ENCODE data around the gene ZNF785.
"Not testable (repeated sequence)": the region's sequence is repeated elsewhere in the genome, so short reads cannot be mapped to it uniquely, and the experiment has no call there.

Gene ZNF785

DNA sequence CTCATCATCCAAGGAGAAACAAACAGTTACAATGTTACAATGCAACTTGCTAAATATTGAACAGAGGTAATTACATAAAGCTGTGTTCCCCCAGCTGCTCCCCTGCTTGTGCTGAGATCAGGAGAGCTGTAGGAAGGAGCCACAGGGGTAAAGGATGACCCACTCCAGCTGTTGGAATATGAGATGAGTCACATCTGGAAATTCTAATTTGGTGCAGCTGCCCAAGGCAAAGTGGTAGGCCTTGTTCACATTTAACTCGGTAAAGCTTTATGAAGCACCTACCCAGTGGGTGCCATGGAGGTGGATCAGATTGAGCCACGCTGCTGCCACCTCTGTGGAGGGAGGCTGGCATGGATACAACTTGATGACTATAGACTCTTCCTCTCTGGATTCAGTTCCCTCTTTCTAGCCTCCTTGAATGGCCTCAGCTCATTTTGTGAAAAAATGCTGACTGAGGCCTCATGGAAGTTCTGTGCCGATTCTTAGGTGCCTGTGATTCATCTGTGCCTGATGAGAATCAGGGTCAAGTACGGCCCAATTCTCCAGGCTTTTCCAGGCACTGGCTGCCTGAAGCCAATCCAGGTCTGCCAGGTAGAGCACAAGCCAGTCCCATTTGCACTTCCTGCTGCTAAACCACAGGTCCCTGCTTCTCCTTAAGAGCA lies 17.2 kb upstream of the ZNF785 start:
- DNase-seq (ENCODE audit: extremely low read depth in 1 of 2, low read depth in 1 of 2): no peak

- no peak for DNase-seq (ENCODE audit: extremely low read depth in 1 of 2, low read depth in 1 of 2)
Measured at GRCh38 chr16:30601966-30602365, 16.5 kb upstream of the ZNF785 start.

GRCh38 chr16:30600929-30601328 lies 15.4 kb upstream of the ZNF785 start:
- no peak for DNase-seq (ENCODE audit: extremely low read depth in 1 of 2, low read depth in 1 of 2)

GRCh38 chr16:30600215-30600614 lies 14.7 kb upstream of the ZNF785 start:
- DNase-seq (ENCODE audit: extremely low read depth in 1 of 2, low read depth in 1 of 2): no peak

DNA sequence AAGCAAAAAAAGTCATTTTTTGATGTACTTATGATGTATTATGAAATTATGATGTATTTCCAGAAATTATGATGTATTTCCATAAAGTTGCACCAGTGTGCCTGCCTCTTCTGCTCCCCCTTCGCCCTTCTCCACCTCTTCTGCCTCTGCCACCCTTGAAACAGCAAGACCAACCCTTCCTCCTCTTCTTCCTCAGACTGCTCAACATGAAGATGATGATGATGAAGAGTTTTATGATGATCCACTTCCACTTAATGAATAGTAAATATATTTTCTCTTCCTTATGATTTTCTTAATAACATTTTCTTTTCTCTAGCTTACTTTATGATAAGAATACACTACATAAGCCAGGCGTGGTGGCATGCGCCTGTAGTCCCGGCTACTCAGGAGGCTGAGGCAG lies 7.4 kb upstream of the ZNF785 start:
- no peak for DNase-seq (ENCODE audit: extremely low read depth in 1 of 2, low read depth in 1 of 2)

- DNase-seq (ENCODE audit: extremely low read depth in 1 of 2, low read depth in 1 of 2): not testable (repeated sequence)
Measured at GRCh38 chr16:30590869-30591268, 5.4 kb upstream of the ZNF785 start.

DNA sequence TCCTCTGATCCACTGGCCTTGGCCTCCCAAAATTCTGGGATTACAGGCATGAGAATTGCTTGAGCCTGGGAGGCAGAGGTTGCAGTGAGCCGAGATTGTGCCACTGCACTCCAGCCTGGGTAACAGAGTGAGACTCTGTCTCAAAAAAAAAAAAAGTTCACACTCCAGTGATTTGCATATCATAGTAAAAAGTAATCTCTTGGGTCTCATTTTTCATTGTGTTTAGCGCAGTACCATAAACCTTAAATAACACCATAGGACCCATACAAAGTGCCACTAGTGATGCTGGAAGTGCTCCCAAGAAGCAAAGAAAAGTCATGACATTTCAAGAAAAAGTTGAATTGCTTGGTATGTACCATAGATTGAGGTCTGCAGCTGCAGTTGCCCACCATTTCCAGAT lies 4.1 kb upstream of the ZNF785 start:
- DNase-seq (ENCODE audit: extremely low read depth in 1 of 2, low read depth in 1 of 2): not testable (repeated sequence)

GRCh38 chr16:30588651-30589050 lies 3.2 kb upstream of the ZNF785 start:
- DNase-seq (ENCODE audit: extremely low read depth in 1 of 2, low read depth in 1 of 2): no peak

GRCh38 chr16:30585022-30585399 lies 486 bp downstream of the ZNF785 start:
- no peak for DNase-seq (ENCODE audit: extremely low read depth in 1 of 2, low read depth in 1 of 2)

DNA sequence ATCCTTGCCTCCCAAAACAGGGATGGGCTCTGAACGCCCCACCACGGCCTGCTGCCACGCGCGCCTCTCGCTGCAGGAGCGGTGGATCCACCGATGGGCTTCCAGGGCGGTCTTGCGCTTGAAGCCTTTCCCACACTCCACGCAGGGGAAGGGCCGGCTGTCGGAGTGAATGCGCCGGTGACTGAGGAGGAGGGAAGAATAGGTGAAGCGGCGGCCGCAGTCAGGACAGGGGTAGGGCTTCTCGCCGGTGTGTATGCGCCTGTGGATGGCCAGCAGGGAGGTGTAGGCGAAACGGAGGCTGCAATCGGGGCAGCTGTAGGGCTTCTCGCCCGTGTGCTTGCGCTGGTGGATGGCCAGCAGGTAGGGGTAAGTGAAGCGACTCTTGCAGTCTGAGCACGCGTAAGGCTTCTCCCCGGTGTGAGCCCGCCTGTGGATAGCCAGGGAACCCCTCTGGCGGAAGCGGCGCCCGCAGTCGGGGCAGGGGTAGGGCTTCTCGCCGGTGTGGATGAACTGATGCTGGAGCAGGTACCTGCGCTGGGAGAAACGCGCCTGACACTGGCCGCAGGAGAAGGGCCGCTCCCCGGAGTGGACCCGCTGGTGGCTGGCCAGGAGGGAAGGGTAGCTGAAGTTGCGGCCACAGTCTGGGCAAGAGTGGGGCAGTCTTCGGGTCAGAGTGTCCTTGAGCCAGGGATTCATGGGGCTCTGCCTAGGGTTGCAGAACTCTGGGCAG lies 2.7 kb downstream of the ZNF785 start:
- no peak for DNase-seq (ENCODE audit: extremely low read depth in 1 of 2, low read depth in 1 of 2)

GRCh38 chr16:30581457-30581856 lies 4.0 kb downstream of the ZNF785 start:
- no peak for DNase-seq (ENCODE audit: extremely low read depth in 1 of 2, low read depth in 1 of 2)

DNA sequence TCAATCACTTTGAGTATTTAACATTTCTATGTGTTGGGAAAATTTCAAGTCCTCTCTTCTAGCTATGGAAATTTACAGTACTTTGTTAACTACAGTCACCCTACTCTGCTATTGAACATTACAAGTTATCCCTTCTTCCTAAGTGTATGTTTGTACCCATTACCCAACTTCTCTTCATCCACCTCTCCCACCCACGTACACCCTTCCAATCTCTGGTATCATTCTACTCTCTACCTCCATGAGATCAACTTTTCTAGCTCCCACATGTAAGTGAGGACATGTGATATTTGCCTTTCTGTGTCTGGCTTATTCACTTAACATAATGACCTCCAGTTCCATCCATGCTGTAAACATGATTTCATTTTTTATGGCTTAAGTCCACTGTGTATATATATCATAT lies 10.8 kb downstream of the ZNF785 start:
- DNase-seq (ENCODE audit: extremely low read depth in 1 of 2, low read depth in 1 of 2): no peak

GRCh38 chr16:30571445-30572322 lies 13.8 kb downstream of the ZNF785 start, which contains the start of gene ZNF688:
ZNF688 (minus strand) TSS chr16:30571714; CDS start chr16:30571629, 85 bp downstream.
- peak; percentile 75 to 91 for DNase-seq (ENCODE audit: extremely low read depth in 1 of 2, low read depth in 1 of 2)

DNA sequence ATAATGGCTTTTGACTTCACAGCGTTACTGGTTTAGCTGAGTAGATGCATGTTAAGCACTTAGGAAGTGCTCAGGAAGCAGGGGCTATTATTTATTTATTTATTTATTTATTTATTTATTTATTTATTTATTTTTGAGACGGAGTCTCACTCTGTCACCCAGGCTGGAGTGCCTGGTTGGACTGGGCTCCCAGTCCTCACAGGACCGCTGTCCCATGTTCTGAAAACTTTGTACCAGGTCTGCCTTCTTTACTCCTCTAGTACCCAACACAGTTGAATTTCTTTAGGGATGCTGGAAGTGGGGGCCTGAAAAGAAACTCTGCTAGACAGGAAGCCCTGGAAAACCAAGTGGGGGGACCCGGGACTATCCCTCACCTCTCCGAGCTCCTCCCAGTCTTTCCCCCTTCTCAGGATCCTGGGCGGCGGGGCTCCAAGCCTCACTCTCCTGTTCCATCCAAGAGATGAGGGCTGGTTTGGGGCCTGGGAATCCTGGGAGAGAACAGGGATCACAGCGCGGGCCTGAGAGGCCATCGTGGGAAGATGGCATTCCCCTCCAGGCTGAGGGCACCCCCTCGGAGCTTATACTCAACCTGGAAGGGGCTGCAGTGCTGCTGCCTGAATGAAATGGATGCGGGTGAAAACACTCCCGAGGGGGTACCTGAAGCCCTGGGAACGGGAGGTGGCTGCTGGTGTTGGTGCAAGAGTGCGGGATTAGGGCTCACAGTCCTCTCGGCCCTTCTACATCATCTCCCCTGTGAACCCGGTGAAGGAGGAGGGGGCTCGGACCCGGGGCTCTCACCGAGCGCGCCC lies 14.7 kb downstream of the ZNF785 start:
- no peak for DNase-seq (ENCODE audit: extremely low read depth in 1 of 2, low read depth in 1 of 2)

- DNase-seq (ENCODE audit: extremely low read depth in 1 of 2, low read depth in 1 of 2): no peak
Measured at GRCh38 chr16:30569746-30570635, 15.5 kb downstream of the ZNF785 start.

- no peak for DNase-seq (ENCODE audit: extremely low read depth in 1 of 2, low read depth in 1 of 2)
Measured at GRCh38 chr16:30569281-30569680, 16.2 kb downstream of the ZNF785 start.

- peak in 1 of 2 donors; percentile 32 for DNase-seq (ENCODE audit: extremely low read depth in 1 of 2, low read depth in 1 of 2)
Measured at GRCh38 chr16:30567991-30568638, 17.4 kb downstream of the ZNF785 start.

- peak in 1 of 2 donors; percentile 65 for DNase-seq (ENCODE audit: extremely low read depth in 1 of 2, low read depth in 1 of 2)
Measured at GRCh38 chr16:30567160-30567990, 18.1 kb downstream of the ZNF785 start.
